ENCODE results near the gene PITRM1.

GRCh38 chr10:3099291-3100092 is 73.1 kb downstream of the PITRM1 start:
- TF ChIP-seq CTCF (IDR thresholded peaks at IDR 0.05) (no peak), POLR2A (IDR thresholded peaks at IDR 0.05) (no peak)

Measured in heart left ventricle (tissue), 13 donors.